BE2C (cell line): Measurements from ENCODE around the gene PPP1R37.

Experiments used
- DNase-seq: peaks from one replicate; pipeline ENCODE4 v3.0.0-alpha.2; 2020
- H3K27me3 ChIP-seq: fragments of 250-450 bp; sonication (Bioruptor Pico); 2 replicates; pipeline ENCODE4 v1.5.1; 2020; ENCODE audit warnings: mild to moderate bottlenecking
- H3K36me3 ChIP-seq: fragments of 250-450 bp; sonication (Bioruptor Pico); 2 replicates; pipeline ENCODE4 v1.5.1; 2020; ENCODE audit warnings: mild to moderate bottlenecking
- H3K4me1 ChIP-seq: fragments of 250-450 bp; sonication (Bioruptor Pico); 2 replicates; pipeline ENCODE4 v1.5.1; 2020
- H3K4me3 ChIP-seq: 2 replicates; pipeline ENCODE4 v1.5.1; 2011; ENCODE audit warnings: low read depth, low read length
- H3K9me3 ChIP-seq: fragments of 250-450 bp; sonication (Bioruptor Pico); 2 replicates; pipeline ENCODE4 v1.5.1; 2020
- TF ChIP-seq, protein P1 (sequence below): IDR thresholded peaks from 2 replicates; pipeline ENCODE4 v1.5.1; 2012; ENCODE audit warnings: mild to moderate bottlenecking, low read depth, low read length

The PPP1R37 gene

DNA sequence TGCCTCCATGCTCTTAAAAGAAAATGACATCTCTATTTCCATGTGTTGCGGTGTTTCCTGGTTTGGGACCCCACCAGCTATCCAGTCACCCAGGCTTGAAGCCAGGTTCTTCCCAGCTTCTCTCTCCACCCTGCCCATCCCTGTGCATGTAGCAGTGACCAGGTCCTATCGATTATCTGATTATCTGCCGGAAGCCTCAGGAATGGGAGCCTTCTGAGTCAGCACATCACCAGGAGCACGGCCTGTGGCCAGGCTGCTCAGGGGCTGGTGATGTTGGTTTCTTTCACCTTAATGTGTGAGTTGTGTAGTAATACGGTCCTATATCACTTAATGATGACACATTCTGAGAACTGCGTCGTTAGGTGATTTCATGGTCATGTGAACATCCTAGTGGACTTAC lies 33.7 kb downstream of the PPP1R37 start:
- no peaks in the 10 kb centered on the region for H3K9me3 ChIP-seq
- no peak overlapping the region for H3K4me3 ChIP-seq
- no peaks in the 10 kb centered on the region for H3K36me3 ChIP-seq
- no peak for DNase-seq
- peaks cover 17% of the 10 kb centered on the region for H3K4me1 ChIP-seq
- no peaks in the 10 kb centered on the region for H3K27me3 ChIP-seq
- TF ChIP-seq, protein P1, sequence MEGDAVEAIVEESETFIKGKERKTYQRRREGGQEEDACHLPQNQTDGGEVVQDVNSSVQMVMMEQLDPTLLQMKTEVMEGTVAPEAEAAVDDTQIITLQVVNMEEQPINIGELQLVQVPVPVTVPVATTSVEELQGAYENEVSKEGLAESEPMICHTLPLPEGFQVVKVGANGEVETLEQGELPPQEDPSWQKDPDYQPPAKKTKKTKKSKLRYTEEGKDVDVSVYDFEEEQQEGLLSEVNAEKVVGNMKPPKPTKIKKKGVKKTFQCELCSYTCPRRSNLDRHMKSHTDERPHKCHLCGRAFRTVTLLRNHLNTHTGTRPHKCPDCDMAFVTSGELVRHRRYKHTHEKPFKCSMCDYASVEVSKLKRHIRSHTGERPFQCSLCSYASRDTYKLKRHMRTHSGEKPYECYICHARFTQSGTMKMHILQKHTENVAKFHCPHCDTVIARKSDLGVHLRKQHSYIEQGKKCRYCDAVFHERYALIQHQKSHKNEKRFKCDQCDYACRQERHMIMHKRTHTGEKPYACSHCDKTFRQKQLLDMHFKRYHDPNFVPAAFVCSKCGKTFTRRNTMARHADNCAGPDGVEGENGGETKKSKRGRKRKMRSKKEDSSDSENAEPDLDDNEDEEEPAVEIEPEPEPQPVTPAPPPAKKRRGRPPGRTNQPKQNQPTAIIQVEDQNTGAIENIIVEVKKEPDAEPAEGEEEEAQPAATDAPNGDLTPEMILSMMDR, result no peak

DNA sequence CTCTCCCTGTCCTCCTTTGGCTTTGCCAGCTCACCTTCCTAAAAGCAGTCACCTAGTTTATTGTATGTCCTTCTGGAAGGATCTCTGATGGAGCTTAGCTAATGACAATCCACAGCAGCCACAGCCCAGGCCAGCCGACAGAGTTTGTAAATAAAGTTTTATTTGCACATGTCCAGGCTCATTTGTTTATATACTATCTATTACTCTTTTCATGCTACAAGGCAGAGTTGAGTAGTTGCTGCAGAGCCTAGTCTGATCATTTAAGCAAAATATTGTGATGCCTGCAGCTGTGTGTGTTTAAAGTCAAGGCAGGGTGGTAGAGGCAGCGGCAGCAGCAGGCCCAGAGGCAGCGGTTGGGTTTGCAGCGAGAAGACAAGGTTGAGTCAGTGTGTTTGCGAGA lies 35.2 kb downstream of the PPP1R37 start:
- H3K4me3 ChIP-seq, result no peak overlapping the region
- no peak for DNase-seq
- peaks cover 16% of the 10 kb centered on the region for H3K4me1 ChIP-seq
- H3K27me3 ChIP-seq, result no peaks in the 10 kb centered on the region
- TF ChIP-seq, protein P1, result no peak
- H3K9me3 ChIP-seq, result no peaks in the 10 kb centered on the region
- H3K36me3 ChIP-seq, result no peaks in the 10 kb centered on the region

DNA sequence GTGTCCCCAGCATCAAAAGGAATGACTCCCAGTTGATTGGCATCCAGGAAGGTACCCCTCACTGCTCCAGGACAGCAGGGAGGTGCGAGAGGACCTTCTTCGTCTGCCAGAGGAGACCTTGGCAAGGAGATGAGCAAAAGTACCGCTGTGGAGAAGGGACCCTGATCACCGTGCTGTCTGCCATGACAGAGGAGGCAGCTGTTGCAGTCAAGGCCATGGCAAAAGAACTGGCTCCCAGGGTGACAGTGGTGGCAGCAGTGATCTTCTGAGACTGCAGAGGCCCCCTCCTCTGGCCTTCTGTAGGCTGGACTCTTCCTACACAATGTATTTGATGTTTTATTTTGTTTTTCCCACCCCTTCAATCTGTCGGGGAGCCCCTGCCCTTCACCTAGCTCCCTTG lies 35.8 kb downstream of the PPP1R37 start:
- no peaks in the 10 kb centered on the region for H3K9me3 ChIP-seq
- no peak for DNase-seq
- H3K36me3 ChIP-seq, result no peaks in the 10 kb centered on the region
- TF ChIP-seq, protein P1, result no peak
- no peak overlapping the region for H3K4me3 ChIP-seq
- no peaks in the 10 kb centered on the region for H3K27me3 ChIP-seq
- H3K4me1 ChIP-seq, result peaks cover 13% of the 10 kb centered on the region

DNA sequence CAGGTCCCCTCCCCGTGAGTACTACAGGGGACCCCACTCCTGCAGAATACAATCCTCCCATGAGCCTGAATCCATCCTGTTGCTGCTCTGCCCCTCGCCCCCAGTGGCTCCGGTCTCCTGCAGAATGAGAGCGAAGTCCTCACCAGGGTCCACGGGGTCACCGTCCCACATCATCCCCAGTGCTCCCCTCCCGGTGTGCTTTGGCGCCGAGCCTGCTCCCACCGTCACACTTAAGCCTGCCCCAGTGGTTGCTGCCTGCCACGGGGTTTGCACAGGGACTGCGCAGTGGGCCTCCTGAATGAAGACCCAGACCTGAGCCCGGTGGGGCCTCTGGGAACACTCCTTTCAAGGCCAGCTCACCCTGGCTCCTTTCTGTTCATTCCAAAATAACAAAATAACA lies 37.3 kb downstream of the PPP1R37 start:
- H3K9me3 ChIP-seq, result no peaks in the 10 kb centered on the region
- no peak overlapping the region for H3K4me3 ChIP-seq
- TF ChIP-seq, protein P1, result no peak
- H3K4me1 ChIP-seq, result peaks cover 13% of the 10 kb centered on the region
- no peaks in the 10 kb centered on the region for H3K27me3 ChIP-seq
- H3K36me3 ChIP-seq, result no peaks in the 10 kb centered on the region
- no peak for DNase-seq

DNA sequence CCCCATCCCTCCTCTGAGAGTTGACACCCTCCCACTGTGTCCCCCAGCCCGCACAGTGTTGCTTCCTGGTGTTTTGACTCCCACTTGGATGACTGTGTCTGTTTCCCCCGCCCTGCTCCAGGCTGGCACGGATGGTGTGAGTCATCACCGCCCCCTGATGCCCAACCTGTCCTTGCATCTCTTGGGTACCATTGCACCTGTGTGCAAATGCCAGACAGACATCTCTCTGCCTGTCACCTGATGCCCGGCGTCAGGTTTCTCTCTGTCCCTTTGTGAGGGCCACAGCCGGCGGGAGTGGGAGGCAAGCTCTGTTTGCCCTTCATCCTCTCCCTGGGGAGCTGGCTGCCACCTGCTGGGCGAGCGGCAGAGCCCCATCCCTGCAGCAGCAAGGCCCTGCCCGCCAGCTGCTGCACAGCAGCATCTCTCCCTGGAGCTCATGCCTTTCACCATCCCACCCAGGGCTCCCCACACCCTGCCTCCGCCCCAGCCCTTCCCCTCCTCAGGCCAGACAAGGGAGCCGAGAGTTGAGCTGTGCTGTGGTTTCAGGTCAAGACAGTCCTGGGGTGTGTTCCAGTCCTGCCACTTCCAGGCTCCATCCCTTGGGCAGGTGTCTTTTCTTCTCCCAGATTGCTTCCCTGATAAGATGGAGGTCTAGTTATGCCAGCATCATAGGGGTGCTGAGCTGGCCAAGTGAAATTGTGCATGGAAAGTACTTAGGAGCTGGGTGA lies 38.1 kb downstream of the PPP1R37 start:
- Histone ChIP-seq H3K36me3 (no peaks in the 10 kb centered on the region), H3K9me3 (no peaks in the 10 kb centered on the region), H3K27me3 (no peaks in the 10 kb centered on the region), H3K4me3 (no peak overlapping the region), H3K4me1 (peaks cover 9% of the 10 kb centered on the region)
- TF ChIP-seq, protein P1, result peak; percentile 48
- DNase-seq, result peak; percentile 67

DNA sequence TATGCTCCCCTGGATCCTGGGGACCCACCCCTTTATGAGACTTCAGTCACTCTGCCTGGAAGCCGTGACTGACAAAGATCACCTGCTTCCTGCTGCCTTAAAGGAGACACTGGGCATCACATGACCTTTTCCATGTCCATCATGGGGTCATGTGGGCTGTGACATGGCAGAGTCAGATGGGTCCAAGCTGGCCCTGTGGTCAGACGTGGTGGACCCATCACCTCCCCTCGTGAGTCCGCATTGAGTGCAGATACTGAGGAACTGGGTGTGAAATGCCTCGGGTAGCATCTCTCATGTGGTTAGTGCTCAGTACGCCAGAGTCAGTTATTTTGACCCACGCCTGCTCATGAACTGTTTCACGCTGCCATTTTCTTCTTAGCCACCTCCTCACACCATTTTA lies 40.7 kb downstream of the PPP1R37 start:
- TF ChIP-seq, protein P1, result no peak
- no peak for DNase-seq
- Histone ChIP-seq H3K27me3 (no peaks in the 10 kb centered on the region), H3K4me3 (no peak overlapping the region), H3K9me3 (no peaks in the 10 kb centered on the region), H3K36me3 (no peaks in the 10 kb centered on the region), H3K4me1 (no peaks in the 10 kb centered on the region)
